NB4 (cell line): ENCODE measurements around the gene SIRT5.

Experiments
- MYC ChIP-seq: IDR thresholded peaks from 2 replicates; pipeline ENCODE4 v1.6.1; 2011; ENCODE audit warnings: low read depth, low read length
- POLR2A ChIP-seq: IDR thresholded peaks from 2 replicates; pipeline ENCODE4 v1.6.1; 2011; ENCODE audit warnings: mild to moderate bottlenecking; ENCODE audit not compliant: insufficient read length; ENCODE audit errors: extremely low read depth
- TF ChIP-seq, protein P1 (sequence below): IDR thresholded peaks from one replicate; pipeline ENCODE4 v1.5.1; 2012; ENCODE audit warnings: low read depth, low read length
- TF ChIP-seq, protein P2 (sequence below): IDR thresholded peaks from 2 replicates; pipeline ENCODE4 v1.6.1; 2011; ENCODE audit warnings: low read depth, low read length

DNA sequence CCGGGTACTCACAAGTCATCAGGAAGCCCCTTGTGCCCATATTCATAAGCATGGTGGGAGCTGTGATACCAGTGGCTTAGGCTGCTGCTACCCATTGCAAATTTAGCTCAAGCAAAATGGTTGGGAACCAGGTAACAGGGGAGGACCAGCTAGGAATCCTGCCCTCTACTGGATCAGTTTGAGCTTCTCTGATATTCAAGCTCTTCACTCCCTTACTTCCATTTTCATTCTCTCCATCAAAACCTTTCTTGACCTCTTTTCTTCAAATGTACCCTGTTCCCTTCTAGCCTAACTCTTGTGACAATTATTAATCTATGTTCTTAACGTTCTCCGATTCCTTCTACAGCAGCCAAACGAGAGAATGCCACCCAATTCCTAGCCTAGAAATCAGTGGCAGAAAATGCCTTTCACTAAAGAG is 50.5 kb downstream of the SIRT5 start:
- TF ChIP-seq, protein P1, sequence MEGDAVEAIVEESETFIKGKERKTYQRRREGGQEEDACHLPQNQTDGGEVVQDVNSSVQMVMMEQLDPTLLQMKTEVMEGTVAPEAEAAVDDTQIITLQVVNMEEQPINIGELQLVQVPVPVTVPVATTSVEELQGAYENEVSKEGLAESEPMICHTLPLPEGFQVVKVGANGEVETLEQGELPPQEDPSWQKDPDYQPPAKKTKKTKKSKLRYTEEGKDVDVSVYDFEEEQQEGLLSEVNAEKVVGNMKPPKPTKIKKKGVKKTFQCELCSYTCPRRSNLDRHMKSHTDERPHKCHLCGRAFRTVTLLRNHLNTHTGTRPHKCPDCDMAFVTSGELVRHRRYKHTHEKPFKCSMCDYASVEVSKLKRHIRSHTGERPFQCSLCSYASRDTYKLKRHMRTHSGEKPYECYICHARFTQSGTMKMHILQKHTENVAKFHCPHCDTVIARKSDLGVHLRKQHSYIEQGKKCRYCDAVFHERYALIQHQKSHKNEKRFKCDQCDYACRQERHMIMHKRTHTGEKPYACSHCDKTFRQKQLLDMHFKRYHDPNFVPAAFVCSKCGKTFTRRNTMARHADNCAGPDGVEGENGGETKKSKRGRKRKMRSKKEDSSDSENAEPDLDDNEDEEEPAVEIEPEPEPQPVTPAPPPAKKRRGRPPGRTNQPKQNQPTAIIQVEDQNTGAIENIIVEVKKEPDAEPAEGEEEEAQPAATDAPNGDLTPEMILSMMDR = peak; percentile 64
- TF ChIP-seq POLR2A (no peak), MYC (no peak)
- TF ChIP-seq, protein P2, sequence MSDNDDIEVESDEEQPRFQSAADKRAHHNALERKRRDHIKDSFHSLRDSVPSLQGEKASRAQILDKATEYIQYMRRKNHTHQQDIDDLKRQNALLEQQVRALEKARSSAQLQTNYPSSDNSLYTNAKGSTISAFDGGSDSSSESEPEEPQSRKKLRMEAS = no peak
